Fibroblast of villous mesenchyme (primary cell): Measurements from ENCODE around the gene VPS25. TPM values are rescaled to one million over a fixed set of nuclear protein-coding genes. Genes with fewer than 3 reads are reported as not detected.

Source experiments
- DNase-seq: peaks from one replicate; pipeline ENCODE4 v3.0.0-alpha.2; 2010; ENCODE audit warnings: low read depth
- H3K4me3 ChIP-seq: 2 replicates; pipeline ENCODE4 v1.5.1; 2011; ENCODE audit warnings: low read depth, mild to moderate bottlenecking, low read length
- CTCF ChIP-seq: IDR thresholded peaks from 2 replicates; pipeline ENCODE4 v1.5.1; 2012; ENCODE audit warnings: low read depth, mild to moderate bottlenecking, low read length; ENCODE audit not compliant: insufficient read depth
- total RNA-seq: library from RNA; depleted of rRNA; stranded (reverse); fragments of >200 nt; gene quantifications from 2 replicates; pipeline ENCODE4 v1.2.3, GENCODE V29; 2012

Gene VPS25
- total RNA-seq, 1 donor: 52.2 TPM

- DNase-seq: peak; percentile 89
- TF ChIP-seq CTCF: no peak
- peak within 1 kb of the TSS; percentile 86 for H3K4me3 ChIP-seq
Measured at GRCh38 chr17:42744806-42745617, 28.2 kb upstream of the VPS25 start, which contains the start of gene EZH1. Gene EZH1 (minus strand): TSS chr17:42745040. CDS start chr17:42728941, 16,099 bp downstream.

DNA sequence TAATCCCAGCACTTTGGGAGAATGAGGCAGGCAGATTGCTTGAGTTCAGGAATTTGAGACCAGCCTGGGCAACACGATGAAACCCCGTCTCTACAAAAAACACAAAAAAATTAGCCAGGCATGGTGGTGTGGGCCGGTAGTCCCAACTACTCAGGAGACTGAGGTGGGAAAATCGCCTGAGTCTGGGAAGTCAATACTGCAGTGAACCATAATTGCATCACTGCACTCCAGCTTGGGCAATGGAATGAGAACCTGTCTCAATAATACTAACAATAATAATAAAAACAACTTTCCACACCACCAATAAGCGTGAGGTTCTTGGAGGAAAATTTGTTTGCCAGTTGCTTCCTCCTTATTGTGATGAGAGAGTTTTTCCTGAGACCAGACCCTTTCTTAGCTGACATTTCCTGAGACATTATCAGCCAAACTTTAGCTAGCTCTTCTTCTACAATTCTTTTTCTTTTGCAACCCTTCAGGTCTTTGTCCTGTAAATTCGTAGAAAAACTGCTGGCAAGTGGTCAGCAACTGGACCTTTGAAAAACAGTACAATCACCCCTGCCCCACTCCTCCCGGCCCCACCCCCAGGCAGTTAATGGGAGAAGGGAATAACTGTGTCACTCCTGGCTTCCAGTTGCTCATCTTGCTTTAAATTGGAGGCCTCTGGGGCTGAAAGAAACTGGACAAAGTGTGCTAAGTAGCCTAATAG, 24.9 kb upstream of the VPS25 start:
- no peak for DNase-seq
- H3K4me3 ChIP-seq: no peak overlapping the region
- no peak for TF ChIP-seq CTCF

- H3K4me3 ChIP-seq: no peak overlapping the region
- no peak for DNase-seq
- no peak for TF ChIP-seq CTCF
Measured at GRCh38 chr17:42748908-42749798, 24.1 kb upstream of the VPS25 start.

GRCh38 chr17:42750739-42751344, 22.4 kb upstream of the VPS25 start:
- no peak for DNase-seq
- no peak overlapping the region for H3K4me3 ChIP-seq
- TF ChIP-seq CTCF: no peak

- H3K4me3 ChIP-seq: no peak overlapping the region
- peak; percentile 52 for DNase-seq
- no peak for TF ChIP-seq CTCF
Measured at GRCh38 chr17:42751628-42752027, 21.6 kb upstream of the VPS25 start.

DNA sequence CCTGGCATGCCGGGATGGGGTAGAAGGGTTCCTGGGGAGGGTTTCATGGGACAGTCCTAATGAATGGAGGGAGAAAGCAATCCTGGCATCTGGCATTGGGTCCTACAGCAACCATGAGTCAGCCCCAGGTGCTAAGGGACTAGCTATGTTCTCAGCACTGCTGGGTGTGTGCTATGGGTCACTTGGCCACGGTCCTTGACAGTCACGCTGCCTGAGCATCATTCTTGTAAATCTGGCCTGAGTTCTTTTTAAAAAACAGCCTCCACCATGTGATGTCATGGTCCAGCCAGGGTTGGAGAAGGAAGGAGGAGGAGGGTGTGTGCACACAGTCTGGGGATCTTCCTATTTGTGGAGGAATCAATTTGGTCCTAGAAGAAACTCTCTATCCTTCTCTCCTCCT, 18.5 kb upstream of the VPS25 start:
- no peak overlapping the region for H3K4me3 ChIP-seq
- TF ChIP-seq CTCF: no peak
- DNase-seq: peak; percentile 33
